K562 (cell line): ENCODE data around the gene TDRD10. TPM values are rescaled to one million over a fixed set of nuclear protein-coding genes. Genes with fewer than 3 reads are reported as not detected.

ENCODE experiments used
- ATF2 ChIP-seq: sonication (generic); formaldehyde crosslinking; IDR thresholded peaks from 2 replicates; pipeline ENCODE4 v1.8.1; 2022; ENCODE audit warnings: missing genetic modification reagents
- CBX5 ChIP-seq: IDR thresholded peaks from 2 replicates; pipeline ENCODE4 v1.6.1; 2014; ENCODE audit warnings: low read depth, borderline replicate concordance
- CCNT2 ChIP-seq: IDR thresholded peaks from 2 replicates; pipeline ENCODE4 v1.6.1; 2011; ENCODE audit warnings: borderline replicate concordance, low read depth, mild to moderate bottlenecking, moderate library complexity, mixed read lengths, low read length; ENCODE audit not compliant: insufficient read length; ENCODE audit errors: extremely low read depth
- DDX20 ChIP-seq: fragments of 450-650 bp; IDR thresholded peaks from 2 replicates; pipeline ENCODE4 v1.6.1; 2016; ENCODE audit warnings: missing genetic modification characterization, low read depth, mild to moderate bottlenecking, missing compliant biosample characterization, moderate library complexity
- ELF1 ChIP-seq: fragments of 200-800 bp; sonication (Bioruptor generic); IDR thresholded peaks from 2 replicates; pipeline ENCODE4 v1.6.1; 2016; ENCODE audit warnings: missing genetic modification characterization, missing compliant biosample characterization
- FOXP1 ChIP-seq: sonication (generic); formaldehyde crosslinking; IDR thresholded peaks from 2 replicates; pipeline ENCODE4 v1.8.0; 2022; ENCODE audit warnings: mild to moderate bottlenecking, missing genetic modification reagents
- FUS ChIP-seq: fragments of 200-400 bp; formaldehyde crosslinking; optimal IDR thresholded peaks from 2 replicates; pipeline ENCODE3; 2017; ENCODE audit warnings: low read depth, low read length
- IRF1 ChIP-seq: sonication (generic); formaldehyde crosslinking; IDR thresholded peaks from 2 replicates; pipeline ENCODE4 v1.8.0; 2022; ENCODE audit warnings: missing genetic modification reagents, mild to moderate bottlenecking, borderline replicate concordance
- KDM1A ChIP-seq, 2 experiments: fragments of 450-650 bp; IDR thresholded peaks; 2 replicates each; pipeline ENCODE4 v1.6.1; 2016; ENCODE audit warnings: mild to moderate bottlenecking in 2 of 2
- MBD2 ChIP-seq: sonication (generic); IDR thresholded peaks from 2 replicates; pipeline ENCODE4 v1.6.1; 2016; ENCODE audit warnings: low read depth, borderline replicate concordance
- MCM7 ChIP-seq, 2 experiments: fragments of 450-650 bp; IDR thresholded peaks; 2 replicates each; pipeline ENCODE4 v1.6.1; 2016 to 2018
- NELFE ChIP-seq: IDR thresholded peaks from 2 replicates; pipeline ENCODE4 v1.6.1; 2011; ENCODE audit warnings: mild to moderate bottlenecking; ENCODE audit not compliant: insufficient read depth, insufficient read length
- RBBP5 ChIP-seq: fragments of 200-600 bp; sonication (generic); IDR thresholded peaks from 2 replicates; pipeline ENCODE4 v1.6.1; 2012; ENCODE audit warnings: borderline replicate concordance, mild to moderate bottlenecking, low read length, control low read depth, inconsistent platforms; ENCODE audit not compliant: insufficient read depth, poor library complexity, severe bottlenecking
- TAF7 ChIP-seq: fragments of 450-650 bp; IDR thresholded peaks from 2 replicates; pipeline ENCODE4 v1.6.1; 2016; ENCODE audit warnings: missing genetic modification characterization, missing compliant biosample characterization
- TEAD4 ChIP-seq, 2 experiments: sonication (generic) in 1 of 2; formaldehyde crosslinking in 1 of 2; IDR thresholded peaks; 2 replicates each; pipeline versions ENCODE4 v1.6.1 to v1.8.0; 2012 to 2022; ENCODE audit warnings: borderline replicate concordance in 1 of 2, inconsistent platforms in 1 of 2, low read length in 1 of 2, mild to moderate bottlenecking in 1 of 2, missing genetic modification reagents in 1 of 2
- TFAP4 ChIP-seq: sonication (generic); formaldehyde crosslinking; IDR thresholded peaks from 2 replicates; pipeline ENCODE4 v1.8.0; 2022; ENCODE audit warnings: missing genetic modification reagents, mild to moderate bottlenecking, moderate library complexity, borderline replicate concordance
- USF2 ChIP-seq: sonication (generic); formaldehyde crosslinking; IDR thresholded peaks from 2 replicates; pipeline ENCODE4 v1.5.0; 2020; ENCODE audit warnings: missing genetic modification reagents
- XRCC5 ChIP-seq: fragments of 200-400 bp; formaldehyde crosslinking; IDR thresholded peaks from 2 replicates; pipeline ENCODE4 v1.6.1; 2017; ENCODE audit warnings: low read depth, mild to moderate bottlenecking, low read length
- ZFP30 ChIP-seq: fragments of 250-450 bp; sonication (Bioruptor Pico); IDR thresholded peaks from 2 replicates; pipeline ENCODE4 v1.8.0; 2022; ENCODE audit warnings: moderate library complexity, mild to moderate bottlenecking, inconsistent platforms, borderline replicate concordance
- ZNF12 ChIP-seq: sonication (generic); formaldehyde crosslinking; IDR thresholded peaks from 2 replicates; pipeline ENCODE4 v1.4.0; 2020; ENCODE audit warnings: mild to moderate bottlenecking, missing genetic modification reagents
- ZNF253 ChIP-seq: fragments of 250-450 bp; sonication (Bioruptor Pico); conservative IDR thresholded peaks from 2 replicates; pipeline ENCODE4 v1.6.1; 2021; ENCODE audit warnings: mild to moderate bottlenecking
- ZNF77 ChIP-seq: fragments of 250-450 bp; sonication (Bioruptor Pico); IDR thresholded peaks from 2 replicates; pipeline ENCODE4 v1.5.0; 2020
- ZNF785 ChIP-seq: fragments of 250-450 bp; sonication (Bioruptor Pico); IDR thresholded peaks from 2 replicates; pipeline ENCODE4 v1.4.0; 2020; ENCODE audit warnings: mild to moderate bottlenecking
- polyA plus RNA-seq, 8 experiments: library from polyadenylated mRNA; depleted of rRNA in 4 of 8; stranded (reverse) in 5 of 8; unstranded in 3 of 8; fragments of >200 nt; fragmentation: Nextera tagmentation in 2 of 8; fragmentation: Illumina TruSeq in 1 of 8; extraction: Ambion mirVana in 2 of 8; extraction: Trizol in 1 of 8; gene quantifications; 2 replicates each; pipeline versions ENCODE4 v1.2.1 to v1.2.3, GENCODE V29; 2011 to 2014; ENCODE audit warnings: inconsistent platforms in 1 of 8, missing spikeins in 1 of 8
- total RNA-seq, 7 experiments: library from RNA; depleted of rRNA in 6 of 7; stranded (reverse); fragments of >200 nt in 6 of 7; fragmentation: Illumina TruSeq in 2 of 7; extraction: Trizol in 2 of 7; gene quantifications; 2 replicates each; pipeline versions ENCODE4 v1.2.1 to v1.2.3, GENCODE V29; 2011 to 2021; ENCODE audit warnings: low replicate concordance in 1 of 7

Gene TDRD10
- total and polyA plus RNA-seq, 9 of the 15 experiments (the other 6 are each of a cell fraction or from before 2014, with no cell fraction given): not detected

GRCh38 chr1:154558720-154559465 is 56.9 kb downstream of the TDRD10 start (continued):
- TF ChIP-seq TFAP4 (CRISPR knock-in tag): peak; percentile 96
- peak; percentile 42 to 81; a peak in 3 of 4 replicates for TF ChIP-seq KDM1A (IDR thresholded peaks at IDR 0.05)
- TF ChIP-seq CCNT2: peak; percentile 30
- TF ChIP-seq ZNF77 (CRISPR knock-in tag): no peak
- no peak for TF ChIP-seq RBBP5
- peak; percentile 27; the same call in 1 of the 2 replicates for TF ChIP-seq TEAD4 (IDR thresholded peaks at IDR 0.05; ENCODE audit: low read length)
- peak; percentile 39; the same call in 1 of the 2 replicates for TF ChIP-seq TEAD4 (CRISPR knock-in tag; IDR thresholded peaks at IDR 0.05; ENCODE audit: borderline replicate concordance)
- peak; percentile 85; the same call in 1 of the 2 replicates for TF ChIP-seq ELF1 (tag)
- TF ChIP-seq USF2 (CRISPR knock-in tag): peak; percentile 97
- TF ChIP-seq FOXP1 (CRISPR knock-in tag): peak; percentile 96
- TF ChIP-seq IRF1 (CRISPR knock-in tag): peak; percentile 88; the same call in 1 of the 2 replicates
- no peak for TF ChIP-seq ZNF253 (CRISPR knock-in tag)
- TF ChIP-seq DDX20 (tag): no peak
- TF ChIP-seq NELFE: no peak
- TF ChIP-seq TAF7 (tag): no peak; the same call in 1 of the 2 replicates
- TF ChIP-seq MCM7 (IDR thresholded peaks at IDR 0.05): no peak
- peak; percentile 77; the same call in 1 of the 2 replicates for TF ChIP-seq XRCC5
- TF ChIP-seq ZFP30 (CRISPR knock-in tag): no peak
- TF ChIP-seq MBD2: no peak; the same call in 1 of the 2 replicates
- TF ChIP-seq FUS: no peak
- no peak for TF ChIP-seq CBX5
- no peak for TF ChIP-seq ATF2 (CRISPR knock-in tag)
- TF ChIP-seq ZNF785: no peak
- 0 out of 2 replicates have a peak, but pooled peaks have one; percentile 41 for TF ChIP-seq ZNF12 (CRISPR knock-in tag)
